Gastroesophageal sphincter (tissue), 3 donors: Measurements from ENCODE around the gene LRFN2.

Source experiments
- EP300 ChIP-seq: sonication (generic); formaldehyde crosslinking; IDR thresholded peaks from one replicate; pipeline ENCODE4 v1.6.1; 2017; ENCODE audit warnings: antibody characterized with exemption, mild to moderate bottlenecking
- POLR2A ChIP-seq, 2 donors: fragments of 450-650 bp; IDR thresholded peaks; one replicate each; pipeline ENCODE4 v1.6.1; 2017; ENCODE audit warnings: antibody characterized with exemption in 2 of 2, mild to moderate bottlenecking in 2 of 2, moderate library complexity in 1 of 2
- POLR2AphosphoS5 ChIP-seq: sonication (generic); formaldehyde crosslinking; IDR thresholded peaks from one replicate; pipeline ENCODE4 v1.6.1; 2017; ENCODE audit warnings: antibody characterized with exemption
- TF ChIP-seq, protein P1 (sequence below), 4 experiments: fragments of 200-600 bp in 2 of 4; fragments of 450-650 bp in 2 of 4; sonication (generic) in 1 of 4; IDR thresholded peaks; one replicate each; pipeline ENCODE4 v1.5.1; 2017 to 2019; ENCODE audit warnings: antibody characterized with exemption in 4 of 4, mild to moderate bottlenecking in 2 of 4, moderate library complexity in 2 of 4

DNA sequence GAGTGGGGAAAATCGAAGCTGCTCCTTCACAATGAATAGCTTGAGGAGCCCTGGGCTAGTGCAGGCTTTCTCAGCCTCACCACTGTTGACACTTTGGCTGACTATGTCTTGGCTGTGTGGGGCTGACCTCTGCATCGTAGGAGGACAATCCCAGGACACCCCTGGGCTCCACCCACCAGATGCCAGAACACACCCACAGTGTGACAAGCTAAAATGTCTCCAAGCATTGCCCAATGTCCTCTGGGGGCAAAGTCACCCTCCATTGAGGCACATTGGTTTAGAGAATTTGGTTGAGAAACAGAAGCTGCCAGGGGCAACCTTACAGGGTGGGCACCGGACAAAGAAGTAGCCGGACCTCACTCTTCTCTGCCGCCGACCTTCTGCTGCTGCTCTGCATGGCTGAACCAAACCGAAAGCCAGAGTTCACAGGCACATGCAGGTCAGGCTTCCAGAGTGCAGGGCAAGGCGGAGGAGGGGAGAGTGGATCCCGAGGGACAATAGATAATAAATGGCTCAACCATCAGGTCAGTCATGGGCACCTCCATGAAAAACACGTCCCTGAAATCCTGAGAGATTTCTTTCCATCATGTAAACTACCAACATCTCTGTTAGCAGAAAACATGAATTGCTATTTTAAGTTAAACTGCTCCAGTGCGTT lies 189.0 kb downstream of the LRFN2 start:
- TF ChIP-seq, protein P1, sequence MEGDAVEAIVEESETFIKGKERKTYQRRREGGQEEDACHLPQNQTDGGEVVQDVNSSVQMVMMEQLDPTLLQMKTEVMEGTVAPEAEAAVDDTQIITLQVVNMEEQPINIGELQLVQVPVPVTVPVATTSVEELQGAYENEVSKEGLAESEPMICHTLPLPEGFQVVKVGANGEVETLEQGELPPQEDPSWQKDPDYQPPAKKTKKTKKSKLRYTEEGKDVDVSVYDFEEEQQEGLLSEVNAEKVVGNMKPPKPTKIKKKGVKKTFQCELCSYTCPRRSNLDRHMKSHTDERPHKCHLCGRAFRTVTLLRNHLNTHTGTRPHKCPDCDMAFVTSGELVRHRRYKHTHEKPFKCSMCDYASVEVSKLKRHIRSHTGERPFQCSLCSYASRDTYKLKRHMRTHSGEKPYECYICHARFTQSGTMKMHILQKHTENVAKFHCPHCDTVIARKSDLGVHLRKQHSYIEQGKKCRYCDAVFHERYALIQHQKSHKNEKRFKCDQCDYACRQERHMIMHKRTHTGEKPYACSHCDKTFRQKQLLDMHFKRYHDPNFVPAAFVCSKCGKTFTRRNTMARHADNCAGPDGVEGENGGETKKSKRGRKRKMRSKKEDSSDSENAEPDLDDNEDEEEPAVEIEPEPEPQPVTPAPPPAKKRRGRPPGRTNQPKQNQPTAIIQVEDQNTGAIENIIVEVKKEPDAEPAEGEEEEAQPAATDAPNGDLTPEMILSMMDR (IDR thresholded peaks at IDR 0.05) = no peak
- no peak for TF ChIP-seq POLR2A (IDR thresholded peaks at IDR 0.05)
- TF ChIP-seq POLR2AphosphoS5 = no peak
- TF ChIP-seq EP300 = no peak
